HG02852 (cell line): ENCODE measurements around the gene NDUFS7.

Experiments used
- ATAC-seq: cut with Tn5 transposase; IDR thresholded peaks from one replicate; pipeline ENCODE4 v1.9.1; 2021; ENCODE audit warnings: mild to moderate bottlenecking, moderate library complexity; ENCODE audit not compliant: unreplicated experiment

The NDUFS7 gene

GRCh38 chr19:1364070-1364704 lies 19.5 kb upstream of the NDUFS7 start:
- no peak for ATAC-seq

GRCh38 chr19:1365319-1366269 lies 18.1 kb upstream of the NDUFS7 start:
- ATAC-seq = no peak

GRCh38 chr19:1366296-1366695 lies 17.4 kb upstream of the NDUFS7 start:
- ATAC-seq = no peak

GRCh38 chr19:1366899-1367870 lies 16.5 kb upstream of the NDUFS7 start:
- no peak for ATAC-seq

- no peak for ATAC-seq
Measured at GRCh38 chr19:1369214-1369805, 14.4 kb upstream of the NDUFS7 start.

- no peak for ATAC-seq
Measured at GRCh38 chr19:1370579-1371361, 12.9 kb upstream of the NDUFS7 start.

GRCh38 chr19:1373042-1373533 lies 10.6 kb upstream of the NDUFS7 start:
- no peak for ATAC-seq

GRCh38 chr19:1373534-1374249 lies 10.0 kb upstream of the NDUFS7 start:
- ATAC-seq = no peak

GRCh38 chr19:1374250-1374577 lies 9.5 kb upstream of the NDUFS7 start:
- ATAC-seq = no peak

- ATAC-seq = no peak
Measured at GRCh38 chr19:1376415-1376805, 7.3 kb upstream of the NDUFS7 start.

- ATAC-seq = no peak
Measured at GRCh38 chr19:1377176-1377964, 6.3 kb upstream of the NDUFS7 start.

GRCh38 chr19:1377965-1378785 lies 5.5 kb upstream of the NDUFS7 start:
- no peak for ATAC-seq

GRCh38 chr19:1379126-1379905 lies 4.4 kb upstream of the NDUFS7 start:
- no peak for ATAC-seq

GRCh38 chr19:1379961-1380489 lies 3.7 kb upstream of the NDUFS7 start:
- ATAC-seq = no peak

- ATAC-seq = no peak
Measured at GRCh38 chr19:1382250-1382649, 1.5 kb upstream of the NDUFS7 start.

- no peak for ATAC-seq
Measured at GRCh38 chr19:1383017-1383311, 743 bp upstream of the NDUFS7 start.

- no peak for ATAC-seq
Measured at GRCh38 chr19:1384085-1384462, 367 bp downstream of the NDUFS7 start.
